GM21528 (cell line): ENCODE measurements around the gene CDCA5.
"Not testable (repeated sequence)": the region's sequence is repeated elsewhere in the genome, so short reads cannot be mapped to it uniquely, and the experiment has no call there.

Experiments
- ATAC-seq: cut with Tn5 transposase; IDR thresholded peaks from one replicate; pipeline ENCODE4 v1.9.1; 2021; ENCODE audit warnings: mild to moderate bottlenecking, moderate library complexity; ENCODE audit not compliant: unreplicated experiment, low FRiP score

Gene CDCA5

GRCh38 chr11:65120831-65121230 lies 37.0 kb upstream of the CDCA5 start:
- ATAC-seq, result no peak

DNA sequence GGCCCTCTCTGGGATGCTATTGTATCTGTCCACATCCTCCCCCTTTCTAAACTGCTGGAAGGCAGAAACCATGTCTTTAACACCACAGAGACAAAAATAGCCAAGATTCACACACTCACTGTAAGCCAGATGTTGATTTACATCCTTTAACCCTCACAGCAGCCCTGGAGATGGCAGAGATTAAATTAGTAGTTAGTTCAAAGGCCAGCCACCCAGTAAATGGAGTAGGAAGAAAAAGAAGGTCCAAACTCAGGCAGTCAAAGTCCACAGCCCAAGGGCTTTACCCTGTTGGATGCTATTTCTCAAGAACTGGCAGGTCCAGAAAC lies 35.8 kb upstream of the CDCA5 start:
- ATAC-seq, result no peak

DNA sequence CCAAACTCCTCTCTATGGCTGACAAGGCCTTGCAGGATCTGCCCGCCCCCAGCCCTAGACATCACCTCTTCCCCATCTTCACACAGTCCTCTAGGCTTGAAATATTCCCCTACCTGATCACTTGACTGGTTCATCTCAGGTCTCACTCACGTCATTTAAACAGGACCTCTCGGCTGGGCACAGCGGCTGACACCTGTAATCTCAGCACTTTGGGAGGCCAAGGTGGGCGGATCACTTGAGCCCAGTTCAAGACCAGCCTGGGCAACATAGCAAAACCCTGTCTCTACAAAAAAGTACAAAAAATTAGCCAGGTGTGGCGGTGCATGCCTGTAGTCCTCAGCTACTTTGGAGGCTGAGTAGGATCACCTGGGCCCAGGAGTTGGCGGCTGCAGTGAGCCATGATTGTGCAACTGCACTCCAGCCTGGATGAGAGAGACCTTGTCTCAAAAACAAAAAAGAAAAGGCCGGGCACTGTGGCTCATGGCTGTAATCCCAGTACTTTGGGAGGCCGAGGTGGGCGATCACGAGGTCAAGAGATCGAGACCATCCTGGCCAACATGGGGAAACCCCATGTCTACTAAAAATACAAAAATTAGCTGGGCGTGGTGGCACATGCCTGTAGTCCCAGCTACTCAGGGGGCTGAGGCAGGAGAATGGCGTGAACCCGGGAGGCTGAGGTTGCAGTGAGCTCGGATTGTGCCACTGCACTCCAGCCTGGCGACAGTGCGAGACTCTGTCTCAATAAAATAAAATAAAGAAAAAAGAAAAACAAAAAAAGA lies 35.2 kb upstream of the CDCA5 start:
- ATAC-seq, result not testable (repeated sequence)

DNA sequence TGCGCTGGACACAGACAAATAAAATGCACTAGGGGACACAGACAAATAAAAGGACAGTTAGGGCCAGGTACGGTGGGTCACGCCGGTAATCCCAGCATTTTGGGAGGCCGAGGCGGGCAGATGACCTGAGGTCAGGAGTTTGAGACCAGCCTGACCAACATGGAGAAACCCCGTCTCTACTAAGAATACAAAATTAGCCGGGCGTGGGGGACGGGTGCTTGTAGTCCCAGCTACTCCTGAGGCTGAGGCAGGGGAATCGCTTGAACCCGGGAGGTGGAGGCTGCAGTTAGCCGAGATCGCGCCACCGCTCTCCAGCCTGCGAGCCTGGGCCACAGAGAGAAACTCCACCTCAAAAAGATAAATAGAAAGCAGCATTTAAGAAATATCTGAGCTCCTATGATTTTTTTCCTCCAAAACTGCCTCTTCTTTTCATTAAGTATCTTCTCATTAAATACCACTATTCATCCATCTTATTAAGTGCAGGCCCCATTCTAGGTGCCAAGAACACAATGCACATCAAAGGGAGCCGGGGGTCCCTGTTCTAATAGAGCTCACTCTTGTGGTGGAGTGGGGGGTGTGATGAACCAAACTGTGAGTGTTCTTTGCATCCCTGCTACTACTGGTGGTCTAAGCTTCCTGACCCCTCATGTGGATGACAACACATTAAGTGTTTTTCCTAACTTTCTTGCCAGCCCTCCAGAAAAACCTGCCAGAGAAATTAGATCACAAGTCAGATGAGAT lies 34.4 kb upstream of the CDCA5 start:
- ATAC-seq, result no peak

DNA sequence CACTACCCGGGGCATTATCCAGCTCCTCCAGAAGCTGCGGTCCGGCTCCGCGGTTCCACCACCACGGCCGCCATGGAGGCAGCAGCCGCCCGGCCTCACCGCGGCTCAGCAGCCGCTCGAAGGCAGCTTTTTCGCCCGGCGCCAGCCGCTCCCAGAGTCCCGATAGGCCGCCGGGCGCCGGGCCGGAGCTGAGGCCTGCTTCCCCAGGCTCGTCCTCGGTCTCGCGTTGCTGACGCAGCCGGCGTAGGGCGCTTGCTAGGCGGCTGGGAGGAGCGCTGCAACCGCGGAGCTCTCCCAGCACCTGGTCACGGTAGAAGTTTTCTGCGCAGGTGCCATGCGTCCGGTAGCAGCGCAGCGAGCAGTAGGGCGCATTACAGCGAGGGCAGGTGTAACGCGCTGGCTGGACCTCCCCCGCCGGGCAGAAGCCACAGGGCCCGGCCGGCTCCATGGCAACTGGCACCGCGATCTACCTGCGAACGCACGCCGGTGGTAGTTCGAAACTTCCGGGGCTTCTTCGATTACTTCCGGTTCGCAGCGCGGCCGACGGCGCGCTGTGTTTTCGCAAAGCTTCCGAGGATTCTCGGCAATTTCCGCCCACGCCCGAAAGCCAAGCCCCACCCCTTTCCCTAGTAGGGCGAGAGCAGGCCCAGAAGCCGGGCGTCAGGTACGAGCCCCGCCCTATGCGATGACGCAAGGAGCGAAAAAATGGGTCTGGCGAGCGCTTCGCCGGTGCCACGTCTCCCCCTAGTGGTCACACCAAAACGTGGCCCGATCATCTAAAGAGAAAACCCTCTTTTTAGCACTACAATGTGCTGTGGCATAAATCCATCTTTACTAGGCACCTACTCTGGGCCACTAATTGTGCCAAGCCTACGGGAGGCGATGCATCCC lies 33.6 kb upstream of the CDCA5 start, which contains the start of gene ZNHIT2:
Gene ZNHIT2, minus strand, starts transcription at position 496 of the 891 bp plus-strand sequence. Its CDS starts 48 bp downstream, at position 448.
- ATAC-seq, result peak; percentile 54

- peak; percentile 3 for ATAC-seq
Measured at GRCh38 chr11:65116370-65117205, 32.7 kb upstream of the CDCA5 start.

GRCh38 chr11:65115361-65116082 lies 31.7 kb upstream of the CDCA5 start:
- ATAC-seq, result no peak

DNA sequence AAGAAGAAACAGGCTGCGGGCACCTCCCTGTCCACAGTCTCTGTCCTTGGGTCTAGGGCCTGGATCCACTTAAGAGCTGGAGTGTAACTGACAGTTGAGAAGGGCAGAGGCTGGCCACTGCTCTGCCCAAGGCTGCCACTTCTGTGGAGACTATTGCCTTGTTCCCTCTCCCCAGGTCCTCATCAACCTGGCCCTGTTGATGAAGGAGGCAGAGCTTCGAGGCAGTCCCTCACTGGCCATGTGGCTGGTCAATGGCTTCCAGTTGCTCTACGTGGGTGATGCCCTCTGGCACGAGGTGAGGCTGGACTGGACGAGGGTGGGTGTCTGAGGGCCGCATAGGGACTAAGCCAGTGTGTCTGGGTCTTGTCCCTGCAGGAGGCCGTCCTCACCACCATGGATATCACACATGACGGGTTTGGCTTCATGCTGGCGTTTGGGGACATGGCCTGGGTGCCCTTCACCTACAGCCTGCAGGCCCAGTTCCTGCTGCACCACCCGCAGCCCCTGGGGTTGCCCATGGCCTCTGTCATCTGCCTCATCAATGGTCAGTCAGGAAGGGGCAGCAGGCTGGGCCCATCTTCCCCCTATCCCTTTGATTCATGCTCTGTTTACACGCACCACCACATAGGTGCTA lies 30.8 kb upstream of the CDCA5 start:
- no peak for ATAC-seq

GRCh38 chr11:65113839-65114238 lies 30.0 kb upstream of the CDCA5 start:
- ATAC-seq, result no peak

DNA sequence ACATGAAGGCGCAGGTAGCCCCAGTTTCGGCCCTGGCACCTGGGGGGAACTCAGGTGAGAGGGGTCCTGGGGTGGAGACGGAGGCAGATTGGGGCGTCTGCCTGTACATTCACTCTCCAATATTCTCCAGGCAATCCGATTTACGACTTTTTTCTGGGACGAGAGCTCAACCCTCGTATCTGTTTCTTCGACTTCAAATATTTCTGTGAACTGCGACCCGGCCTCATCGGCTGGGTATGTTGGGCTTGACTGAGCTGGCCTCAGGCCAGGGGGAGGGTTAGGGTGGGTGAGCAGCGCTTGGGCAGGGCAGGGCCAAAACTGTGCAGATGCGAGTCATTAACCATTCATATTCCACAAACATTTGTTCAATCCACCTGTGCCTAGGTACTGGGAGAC lies 29.5 kb upstream of the CDCA5 start:
- no peak for ATAC-seq

DNA sequence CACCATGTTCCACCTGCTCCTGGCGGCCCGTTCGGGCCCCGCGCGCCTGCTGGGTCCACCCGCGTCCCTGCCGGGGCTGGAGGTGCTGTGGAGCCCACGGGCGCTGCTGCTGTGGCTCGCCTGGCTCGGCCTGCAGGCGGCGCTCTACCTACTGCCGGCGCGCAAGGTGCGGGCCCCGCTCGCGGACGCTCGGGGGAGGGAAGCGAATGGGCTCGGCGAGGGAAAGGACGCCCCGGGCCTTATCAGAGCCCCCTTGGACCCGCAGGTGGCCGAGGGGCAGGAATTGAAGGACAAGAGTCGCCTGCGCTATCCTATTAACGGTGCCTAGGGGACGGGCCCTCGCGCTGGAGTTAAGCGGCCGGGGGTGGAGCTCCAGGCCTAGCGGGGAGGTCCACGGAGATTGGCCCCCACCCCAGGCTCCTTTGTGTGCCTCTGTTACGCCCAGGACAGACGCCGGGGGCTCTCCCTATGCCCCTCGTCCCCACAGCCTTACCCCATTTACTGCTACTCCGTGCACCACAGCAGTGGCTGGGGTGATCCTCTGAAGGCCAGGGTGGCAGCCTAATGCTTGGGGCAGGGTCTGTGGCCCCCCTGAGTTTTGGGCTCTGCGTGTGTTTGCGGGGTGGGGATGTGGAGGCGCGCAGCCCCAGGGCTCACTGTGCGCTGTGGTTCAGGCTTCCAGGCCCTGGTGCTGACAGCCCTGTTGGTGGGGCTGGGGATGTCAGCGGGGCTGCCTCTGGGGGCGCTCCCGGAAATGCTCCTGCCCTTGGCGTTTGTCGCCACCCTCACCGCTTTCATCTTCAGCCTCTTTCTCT lies 28.9 kb upstream of the CDCA5 start:
- ATAC-seq, result no peak

- peak; percentile 34 for ATAC-seq
Measured at GRCh38 chr11:65111744-65112545, 28.1 kb upstream of the CDCA5 start, which contains the start of gene TM7SF2. TM7SF2 (plus strand) TSS chr11:65111872; CDS start chr11:65112016, 144 bp downstream.

DNA sequence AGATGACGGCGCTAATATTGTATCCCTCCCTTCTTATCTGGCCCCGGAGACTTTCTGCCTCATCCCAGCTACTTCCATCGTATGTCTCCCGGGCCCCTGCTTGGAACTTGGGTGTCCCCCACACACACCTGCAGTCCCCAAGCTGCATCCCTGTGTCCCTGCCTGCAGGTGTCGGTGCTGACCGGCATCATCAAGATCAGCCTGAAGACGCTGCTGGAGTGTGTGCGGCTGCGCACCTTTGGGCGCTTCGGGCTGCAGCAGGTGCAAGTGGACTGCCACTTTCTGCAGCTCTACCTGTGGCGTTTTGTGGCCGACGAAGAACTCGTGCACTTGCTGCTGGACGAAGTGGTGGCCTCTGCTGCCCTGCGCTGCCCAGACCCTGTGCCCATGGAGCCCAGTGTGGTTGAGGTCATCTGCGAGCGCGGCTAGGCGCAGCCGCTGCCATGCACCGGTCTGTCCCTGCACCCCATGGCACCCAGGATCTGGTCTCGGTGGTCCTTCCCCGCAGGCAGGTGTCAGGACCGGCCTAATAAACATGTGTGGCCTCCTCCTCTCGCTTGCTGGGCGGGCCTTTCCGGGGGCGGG lies 27.4 kb upstream of the CDCA5 start:
- no peak for ATAC-seq

DNA sequence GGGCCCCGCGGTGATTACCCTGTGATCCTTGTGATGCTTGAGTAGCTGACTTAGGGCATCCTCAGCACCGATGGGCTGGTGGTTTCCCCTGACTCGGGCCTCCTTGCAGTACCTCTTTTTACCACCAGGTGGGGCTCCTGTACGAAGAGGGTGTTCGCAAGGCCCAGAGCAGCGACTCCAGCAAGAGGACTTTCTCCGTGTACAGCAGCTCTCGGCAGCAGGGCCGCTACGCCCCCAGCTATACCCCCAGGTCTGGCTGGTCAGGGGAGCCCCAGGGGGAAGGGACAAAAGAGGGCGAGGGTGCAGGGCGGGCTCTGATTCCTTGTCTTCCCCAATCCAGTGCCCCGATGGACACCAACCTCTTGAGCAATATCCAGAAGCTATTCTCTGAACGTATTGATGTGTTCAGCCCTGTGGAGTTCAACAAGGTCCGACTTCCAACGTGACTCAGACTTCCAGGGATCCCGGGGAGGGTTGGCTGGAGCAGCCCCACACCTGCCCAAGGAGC lies 26.6 kb upstream of the CDCA5 start:
- no peak for ATAC-seq

GRCh38 chr11:65109231-65110198 lies 25.7 kb upstream of the CDCA5 start:
- ATAC-seq, result no peak
